Lower leg skin (tissue), 3 donors: ENCODE data around the gene BNC2.

Experiments
- POLR2A ChIP-seq, 2 donors: fragments of 450-650 bp; IDR thresholded peaks; one replicate each; pipeline ENCODE4 v1.6.1; 2016 to 2017; ENCODE audit warnings: antibody characterized with exemption in 2 of 2, mild to moderate bottlenecking in 1 of 2, moderate library complexity in 1 of 2
- TF ChIP-seq, protein P1 (sequence below), 3 donors: fragments of 450-650 bp; IDR thresholded peaks; one replicate each; pipeline ENCODE4 v1.5.1; 2016; ENCODE audit warnings: antibody characterized with exemption in 3 of 3, mild to moderate bottlenecking in 3 of 3, moderate library complexity in 2 of 3

- TF ChIP-seq, protein P1, sequence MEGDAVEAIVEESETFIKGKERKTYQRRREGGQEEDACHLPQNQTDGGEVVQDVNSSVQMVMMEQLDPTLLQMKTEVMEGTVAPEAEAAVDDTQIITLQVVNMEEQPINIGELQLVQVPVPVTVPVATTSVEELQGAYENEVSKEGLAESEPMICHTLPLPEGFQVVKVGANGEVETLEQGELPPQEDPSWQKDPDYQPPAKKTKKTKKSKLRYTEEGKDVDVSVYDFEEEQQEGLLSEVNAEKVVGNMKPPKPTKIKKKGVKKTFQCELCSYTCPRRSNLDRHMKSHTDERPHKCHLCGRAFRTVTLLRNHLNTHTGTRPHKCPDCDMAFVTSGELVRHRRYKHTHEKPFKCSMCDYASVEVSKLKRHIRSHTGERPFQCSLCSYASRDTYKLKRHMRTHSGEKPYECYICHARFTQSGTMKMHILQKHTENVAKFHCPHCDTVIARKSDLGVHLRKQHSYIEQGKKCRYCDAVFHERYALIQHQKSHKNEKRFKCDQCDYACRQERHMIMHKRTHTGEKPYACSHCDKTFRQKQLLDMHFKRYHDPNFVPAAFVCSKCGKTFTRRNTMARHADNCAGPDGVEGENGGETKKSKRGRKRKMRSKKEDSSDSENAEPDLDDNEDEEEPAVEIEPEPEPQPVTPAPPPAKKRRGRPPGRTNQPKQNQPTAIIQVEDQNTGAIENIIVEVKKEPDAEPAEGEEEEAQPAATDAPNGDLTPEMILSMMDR (IDR thresholded peaks at IDR 0.05), result no peak
- TF ChIP-seq POLR2A (IDR thresholded peaks at IDR 0.05), result no peak
Observed at GRCh38 chr9:16616686-16617085, 253.8 kb downstream of the BNC2 start.
